Measurements from ENCODE around the gene NRSN2.

DNA sequence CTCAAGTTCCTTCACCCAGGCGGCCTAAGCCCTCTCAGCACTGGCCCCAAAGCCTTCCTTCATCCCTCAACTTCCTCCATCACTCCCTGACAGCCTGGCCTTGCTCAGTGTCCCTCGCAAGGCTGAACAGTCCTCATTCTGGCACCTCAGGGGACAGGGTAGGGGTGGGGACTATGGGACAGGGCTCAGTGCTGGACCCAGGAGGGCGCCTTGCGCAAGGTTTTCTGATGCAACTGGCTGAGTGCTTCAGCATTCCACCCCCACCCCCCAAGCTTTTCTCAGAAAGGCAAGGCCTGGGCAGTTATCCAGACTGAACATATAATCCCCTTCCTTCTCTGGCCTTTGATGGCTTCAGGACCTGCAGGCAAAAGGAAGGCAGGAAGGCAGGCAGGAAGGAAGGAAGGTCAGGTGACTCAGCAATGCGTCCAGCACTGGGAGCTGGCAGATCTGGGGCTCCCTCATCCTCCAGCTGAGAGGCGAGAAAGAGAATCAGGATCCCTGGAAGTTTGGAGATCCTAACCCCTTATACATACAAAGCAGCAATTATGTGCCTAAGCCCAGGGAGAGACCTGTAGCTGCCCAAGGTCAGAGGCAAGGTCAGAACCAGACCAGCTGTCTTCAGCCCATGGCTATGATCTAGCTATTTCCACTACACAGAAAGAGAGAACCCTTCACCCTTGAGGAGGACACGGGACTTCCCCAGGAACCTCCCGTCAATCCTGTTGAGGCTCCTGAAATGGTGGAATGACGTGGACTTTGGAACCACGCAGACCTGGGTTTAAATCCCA, 25.0 kb downstream of the NRSN2 start:
- TF ChIP-seq, protein P1, sequence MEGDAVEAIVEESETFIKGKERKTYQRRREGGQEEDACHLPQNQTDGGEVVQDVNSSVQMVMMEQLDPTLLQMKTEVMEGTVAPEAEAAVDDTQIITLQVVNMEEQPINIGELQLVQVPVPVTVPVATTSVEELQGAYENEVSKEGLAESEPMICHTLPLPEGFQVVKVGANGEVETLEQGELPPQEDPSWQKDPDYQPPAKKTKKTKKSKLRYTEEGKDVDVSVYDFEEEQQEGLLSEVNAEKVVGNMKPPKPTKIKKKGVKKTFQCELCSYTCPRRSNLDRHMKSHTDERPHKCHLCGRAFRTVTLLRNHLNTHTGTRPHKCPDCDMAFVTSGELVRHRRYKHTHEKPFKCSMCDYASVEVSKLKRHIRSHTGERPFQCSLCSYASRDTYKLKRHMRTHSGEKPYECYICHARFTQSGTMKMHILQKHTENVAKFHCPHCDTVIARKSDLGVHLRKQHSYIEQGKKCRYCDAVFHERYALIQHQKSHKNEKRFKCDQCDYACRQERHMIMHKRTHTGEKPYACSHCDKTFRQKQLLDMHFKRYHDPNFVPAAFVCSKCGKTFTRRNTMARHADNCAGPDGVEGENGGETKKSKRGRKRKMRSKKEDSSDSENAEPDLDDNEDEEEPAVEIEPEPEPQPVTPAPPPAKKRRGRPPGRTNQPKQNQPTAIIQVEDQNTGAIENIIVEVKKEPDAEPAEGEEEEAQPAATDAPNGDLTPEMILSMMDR (conservative IDR thresholded peaks at IDR 0.05; ENCODE audit: low read depth, low read length), result no peak
- no peak for TF ChIP-seq EZH2 (IDR thresholded peaks at IDR 0.05; ENCODE audit: borderline replicate concordance, low read depth, low read length, poor library complexity, severe bottlenecking)
